Measurements from ENCODE around the gene COL6A2.

Gene COL6A2

GRCh38 chr21:46114963-46115362, 17.1 kb downstream of the COL6A2 start:
- DNase-seq (ENCODE audit: low read depth in 3 of 3) = no peak

GRCh38 chr21:46115441-46116188, 17.7 kb downstream of the COL6A2 start:
- no peak for DNase-seq (ENCODE audit: low read depth in 3 of 3)

GRCh38 chr21:46116189-46116775, 18.4 kb downstream of the COL6A2 start:
- DNase-seq (ENCODE audit: low read depth in 3 of 3) = no peak

GRCh38 chr21:46116776-46117585, 19.1 kb downstream of the COL6A2 start:
- no peak for DNase-seq (ENCODE audit: low read depth in 3 of 3)

- DNase-seq (ENCODE audit: low read depth in 3 of 3) = no peak
Measured at GRCh38 chr21:46117586-46118315, 19.8 kb downstream of the COL6A2 start.

- no peak for DNase-seq (ENCODE audit: low read depth in 3 of 3)
Measured at GRCh38 chr21:46118316-46119143, 20.6 kb downstream of the COL6A2 start.

- no peak for DNase-seq (ENCODE audit: low read depth in 3 of 3)
Measured at GRCh38 chr21:46119144-46119636, 21.3 kb downstream of the COL6A2 start.

- DNase-seq (ENCODE audit: low read depth in 3 of 3) = no peak
Measured at GRCh38 chr21:46119637-46120271, 21.8 kb downstream of the COL6A2 start.

GRCh38 chr21:46120301-46121285, 22.7 kb downstream of the COL6A2 start:
- no peak for DNase-seq (ENCODE audit: low read depth in 3 of 3)

- no peak for DNase-seq (ENCODE audit: low read depth in 3 of 3)
Measured at GRCh38 chr21:46121286-46122221, 23.6 kb downstream of the COL6A2 start.

- DNase-seq (ENCODE audit: low read depth in 3 of 3) = no peak
Measured at GRCh38 chr21:46122237-46122671, 24.3 kb downstream of the COL6A2 start.

- no peak for DNase-seq (ENCODE audit: low read depth in 3 of 3)
Measured at GRCh38 chr21:46122758-46123683, 25.1 kb downstream of the COL6A2 start.

- DNase-seq (ENCODE audit: low read depth in 3 of 3) = no peak
Measured at GRCh38 chr21:46124083-46124925, 26.4 kb downstream of the COL6A2 start.

- DNase-seq (ENCODE audit: low read depth in 3 of 3) = no peak
Measured at GRCh38 chr21:46124926-46125845, 27.3 kb downstream of the COL6A2 start.

- DNase-seq (ENCODE audit: low read depth in 3 of 3) = no peak
Measured at GRCh38 chr21:46125846-46126301, 28.0 kb downstream of the COL6A2 start.
